Stimulated activated memory B cell treated with anti-CD40 and anti-IgM and Interleukin-4, amounts not matched to agents 10 μg/mL and 1 μg/mL and 100 μg/mL, for 72 hours (primary cell): Measurements from ENCODE around the gene DDAH1.

Experiments
- ATAC-seq: fragments of 150-1000 bp; cut with Tn5 transposase; 2 replicates; pipeline ENCODE4 v1.10.0; 2021
- H3K27ac Mint-ChIP-seq: one replicate; pipeline ENCODE4 v1.8.0; 2022; ENCODE audit warnings: mild to moderate bottlenecking, mixed read lengths
- H3K27me3 Mint-ChIP-seq: one replicate; pipeline ENCODE4 v1.8.0; 2022; ENCODE audit warnings: mixed read lengths
- H3K36me3 Mint-ChIP-seq: one replicate; pipeline ENCODE4 v1.8.0; 2022; ENCODE audit warnings: mixed read lengths
- H3K4me1 Mint-ChIP-seq: one replicate; pipeline ENCODE4 v1.8.0; 2022; ENCODE audit warnings: mixed read lengths
- H3K4me3 Mint-ChIP-seq: one replicate; pipeline ENCODE4 v1.8.0; 2022; ENCODE audit warnings: mild to moderate bottlenecking, moderate library complexity, mixed read lengths
- H3K9me3 Mint-ChIP-seq: one replicate; pipeline ENCODE4 v1.8.0; 2022; ENCODE audit warnings: mixed read lengths

The DDAH1 gene

GRCh38 chr1:85289207-85289847 lies 175.6 kb downstream of the DDAH1 start:
- H3K27me3 Mint-ChIP-seq: no peaks in the 10 kb centered on the region
- H3K36me3 Mint-ChIP-seq: peaks cover 7% of the 10 kb centered on the region
- peaks cover 34% of the 10 kb centered on the region for H3K4me1 Mint-ChIP-seq
- no peaks in the 10 kb centered on the region for H3K9me3 Mint-ChIP-seq
- peak overlapping the region; percentile 79 for H3K27ac Mint-ChIP-seq
- peak; percentile 37 for ATAC-seq
- peak overlapping the region; percentile 39 for H3K4me3 Mint-ChIP-seq

- H3K4me3 Mint-ChIP-seq: no peak overlapping the region
- H3K36me3 Mint-ChIP-seq: peaks cover 7% of the 10 kb centered on the region
- H3K9me3 Mint-ChIP-seq: no peaks in the 10 kb centered on the region
- no peaks in the 10 kb centered on the region for H3K27me3 Mint-ChIP-seq
- H3K27ac Mint-ChIP-seq: no peak overlapping the region
- ATAC-seq: no peak
- H3K4me1 Mint-ChIP-seq: peaks cover 10% of the 10 kb centered on the region
Measured at GRCh38 chr1:85284202-85284601, 180.8 kb downstream of the DDAH1 start.

- H3K9me3 Mint-ChIP-seq: no peaks in the 10 kb centered on the region
- no peak for ATAC-seq
- peaks cover 7% of the 10 kb centered on the region for H3K36me3 Mint-ChIP-seq
- H3K27ac Mint-ChIP-seq: no peak overlapping the region
- H3K4me3 Mint-ChIP-seq: no peak overlapping the region
- H3K27me3 Mint-ChIP-seq: no peaks in the 10 kb centered on the region
- peaks cover 15% of the 10 kb centered on the region for H3K4me1 Mint-ChIP-seq
Measured at GRCh38 chr1:85283475-85284199, 181.3 kb downstream of the DDAH1 start.

GRCh38 chr1:85282424-85282823 lies 182.5 kb downstream of the DDAH1 start:
- peaks cover 7% of the 10 kb centered on the region for H3K36me3 Mint-ChIP-seq
- no peak for ATAC-seq
- H3K9me3 Mint-ChIP-seq: no peaks in the 10 kb centered on the region
- peaks cover 17% of the 10 kb centered on the region for H3K4me1 Mint-ChIP-seq
- H3K27me3 Mint-ChIP-seq: no peaks in the 10 kb centered on the region
- no peak overlapping the region for H3K27ac Mint-ChIP-seq
- H3K4me3 Mint-ChIP-seq: no peak overlapping the region

- no peak overlapping the region for H3K4me3 Mint-ChIP-seq
- no peak overlapping the region for H3K27ac Mint-ChIP-seq
- H3K27me3 Mint-ChIP-seq: no peaks in the 10 kb centered on the region
- H3K9me3 Mint-ChIP-seq: no peaks in the 10 kb centered on the region
- H3K4me1 Mint-ChIP-seq: peaks cover 25% of the 10 kb centered on the region
- ATAC-seq: no peak
- H3K36me3 Mint-ChIP-seq: peaks cover 7% of the 10 kb centered on the region
Measured at GRCh38 chr1:85280636-85281035, 184.3 kb downstream of the DDAH1 start.

- Mint-ChIP-seq H3K27ac (peak overlapping the region; percentile 63), H3K9me3 (no peaks in the 10 kb centered on the region), H3K36me3 (peaks cover 1% of the 10 kb centered on the region), H3K4me3 (peak overlapping the region; percentile 44), H3K27me3 (no peaks in the 10 kb centered on the region), H3K4me1 (peaks cover 35% of the 10 kb centered on the region)
- no peak for ATAC-seq
Measured at GRCh38 chr1:85279458-85280080, 185.4 kb downstream of the DDAH1 start.

- H3K4me3 Mint-ChIP-seq: peak overlapping the region; percentile 44
Measured at GRCh38 chr1:85278853-85279314, 186.1 kb downstream of the DDAH1 start.

DNA sequence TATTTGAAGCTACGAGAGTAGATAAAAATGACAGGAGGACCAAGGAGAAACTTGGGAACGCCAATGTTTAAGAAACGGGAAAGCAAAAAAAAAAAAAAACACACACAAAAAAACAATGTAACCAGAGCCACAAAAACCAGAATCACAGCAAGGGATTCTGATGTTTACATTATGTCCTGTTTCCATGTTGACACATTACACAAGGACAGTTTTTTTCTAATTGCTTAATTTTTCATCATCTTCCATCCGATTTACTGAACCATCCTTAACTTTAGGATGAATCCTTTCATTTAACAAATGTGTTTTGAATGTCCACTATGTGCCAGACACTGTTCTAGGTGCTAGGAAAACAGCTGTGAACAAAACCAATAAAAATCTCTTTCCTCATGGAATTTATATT lies 187.2 kb downstream of the DDAH1 start:
- ATAC-seq: no peak
- no peaks in the 10 kb centered on the region for H3K9me3 Mint-ChIP-seq
- H3K36me3 Mint-ChIP-seq: peaks cover 13% of the 10 kb centered on the region
- peaks cover 52% of the 10 kb centered on the region for H3K4me1 Mint-ChIP-seq
- no peak overlapping the region for H3K27ac Mint-ChIP-seq
- no peaks in the 10 kb centered on the region for H3K27me3 Mint-ChIP-seq
- no peak overlapping the region for H3K4me3 Mint-ChIP-seq

More at GRCh38 chr1:85278853-85279314, 186.1 kb downstream of the DDAH1 start:
- Mint-ChIP-seq H3K27ac (peak overlapping the region; percentile 63), H3K36me3 (peaks cover 2% of the 10 kb centered on the region), H3K9me3 (no peaks in the 10 kb centered on the region), H3K4me1 (peaks cover 41% of the 10 kb centered on the region), H3K27me3 (no peaks in the 10 kb centered on the region)
- no peak for ATAC-seq

DNA sequence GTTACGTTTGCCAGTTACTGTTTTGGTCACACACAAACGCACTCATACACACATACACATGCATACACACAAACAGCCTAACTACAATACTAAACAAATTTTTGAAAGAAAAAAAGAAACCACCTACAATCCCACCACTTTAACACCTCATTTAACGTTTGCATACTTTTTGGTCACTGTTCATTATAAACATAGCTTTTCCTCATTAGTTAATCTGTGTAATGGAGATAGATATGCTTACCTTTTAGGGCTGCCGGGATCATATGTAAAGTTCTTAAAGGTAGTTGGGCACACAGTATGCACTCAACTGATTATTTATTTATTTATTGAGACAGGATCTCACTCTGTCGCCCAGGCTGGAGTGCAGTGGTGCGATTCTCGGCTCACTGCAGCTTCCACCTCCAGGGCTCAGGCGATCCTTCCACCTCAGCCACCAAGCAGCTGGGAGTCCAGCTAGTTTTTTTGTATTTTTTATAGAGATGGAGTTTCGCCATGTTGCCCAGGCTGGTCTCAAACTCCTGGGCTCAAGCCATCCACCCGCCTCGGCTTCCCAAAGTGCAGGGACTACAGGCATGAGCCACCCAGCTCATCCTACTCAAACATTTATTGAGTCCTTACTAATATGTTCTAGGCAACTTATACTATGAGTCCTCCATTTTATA lies 187.8 kb downstream of the DDAH1 start:
- ATAC-seq: no peak
- peaks cover 16% of the 10 kb centered on the region for H3K36me3 Mint-ChIP-seq

DNA sequence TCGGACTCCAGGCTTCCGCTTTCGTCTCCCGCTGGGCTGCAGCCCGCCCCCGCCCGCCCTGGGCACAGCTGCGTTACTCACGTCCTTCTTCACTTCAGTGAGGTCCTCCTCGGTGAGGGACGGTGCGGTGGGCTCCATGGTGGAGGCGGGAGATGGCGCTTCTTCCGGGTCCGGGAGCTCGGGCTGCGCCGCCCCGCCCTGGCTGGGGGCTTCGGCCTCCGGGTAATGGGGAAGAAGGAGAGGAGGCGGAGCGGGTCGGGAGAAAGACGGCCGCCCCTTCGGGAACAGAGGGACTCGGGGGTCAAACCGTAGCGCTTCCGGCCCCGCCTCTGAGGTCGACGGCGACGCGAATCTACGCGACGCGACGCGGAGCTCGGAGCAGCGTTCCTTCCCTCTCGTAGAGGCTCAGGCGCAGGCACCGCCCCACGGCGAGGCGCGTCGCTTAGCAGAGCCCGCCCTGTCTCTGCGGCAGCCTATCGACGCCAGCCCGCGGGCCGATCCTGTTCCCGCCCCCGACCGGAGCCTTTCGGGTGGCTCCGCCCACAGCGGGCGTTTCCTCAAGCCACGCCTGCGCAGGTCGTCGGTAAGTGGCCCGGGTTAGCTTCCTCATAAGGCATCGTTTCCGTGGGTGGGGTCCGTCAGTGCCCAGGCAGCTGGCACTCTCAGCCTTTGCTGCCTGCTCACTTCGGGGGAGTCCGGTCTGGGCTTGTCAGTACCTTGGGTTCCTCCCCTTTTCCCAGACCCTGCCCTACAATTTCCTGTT lies 188.6 kb downstream of the DDAH1 start, which contains the start of gene BCL10:
Gene BCL10 (minus strand): TSS at position 418 of the 763 bp plus-strand sequence. CDS start 280 bp downstream, at position 138.
- Mint-ChIP-seq H3K27ac (peak within 1 kb of the TSS; percentile 91), H3K4me1 (peaks cover 60% of the 10 kb centered on the region), H3K9me3 (no peaks in the 10 kb centered on the region), H3K27me3 (no peaks in the 10 kb centered on the region), H3K36me3 (peaks cover 21% of the 10 kb centered on the region), H3K4me3 (peak within 1 kb of the TSS; percentile 84)
- peak; percentile 99 for ATAC-seq

More for the DNA sequence above, 187.8 kb downstream of the DDAH1 start:
- Mint-ChIP-seq H3K27ac (peak overlapping the region; percentile 91), H3K4me3 (peak overlapping the region; percentile 84), H3K4me1 (peaks cover 56% of the 10 kb centered on the region), H3K9me3 (no peaks in the 10 kb centered on the region), H3K27me3 (no peaks in the 10 kb centered on the region)

- Mint-ChIP-seq H3K4me3 (peak overlapping the region; percentile 84), H3K27ac (peak overlapping the region; percentile 91), H3K27me3 (no peaks in the 10 kb centered on the region), H3K36me3 (peaks cover 27% of the 10 kb centered on the region), H3K9me3 (no peaks in the 10 kb centered on the region), H3K4me1 (peaks cover 66% of the 10 kb centered on the region)
- peak; percentile 29 for ATAC-seq
Measured at GRCh38 chr1:85275701-85276214, 189.2 kb downstream of the DDAH1 start.

DNA sequence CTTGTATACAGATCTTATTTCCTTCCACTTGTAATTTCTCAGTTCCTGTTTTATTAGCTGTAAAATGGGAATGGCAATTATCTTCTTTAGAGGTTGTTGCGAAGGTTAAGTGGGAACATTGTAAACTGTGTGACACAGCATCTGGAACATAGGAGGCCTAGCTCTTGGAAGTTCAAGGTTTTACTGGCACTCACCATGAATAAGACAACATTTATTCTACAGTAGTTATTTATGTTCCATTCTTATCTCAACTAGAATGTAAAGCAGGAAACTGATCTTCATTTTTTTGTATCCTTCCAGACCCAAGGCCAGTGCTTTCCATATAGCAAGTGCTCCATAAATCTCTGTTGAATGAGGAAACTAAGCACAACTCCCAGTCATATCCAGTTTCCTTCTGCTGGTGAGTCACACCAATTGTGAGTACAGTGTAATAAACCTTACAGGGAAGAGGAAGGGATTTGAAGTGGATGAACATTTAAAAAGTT lies 189.9 kb downstream of the DDAH1 start:
- peak overlapping the region; percentile 84 for H3K4me3 Mint-ChIP-seq
- peaks cover 31% of the 10 kb centered on the region for H3K36me3 Mint-ChIP-seq
- peaks cover 66% of the 10 kb centered on the region for H3K4me1 Mint-ChIP-seq
- no peaks in the 10 kb centered on the region for H3K9me3 Mint-ChIP-seq
- H3K27ac Mint-ChIP-seq: peak overlapping the region; percentile 91
- no peak for ATAC-seq
- H3K27me3 Mint-ChIP-seq: no peaks in the 10 kb centered on the region

DNA sequence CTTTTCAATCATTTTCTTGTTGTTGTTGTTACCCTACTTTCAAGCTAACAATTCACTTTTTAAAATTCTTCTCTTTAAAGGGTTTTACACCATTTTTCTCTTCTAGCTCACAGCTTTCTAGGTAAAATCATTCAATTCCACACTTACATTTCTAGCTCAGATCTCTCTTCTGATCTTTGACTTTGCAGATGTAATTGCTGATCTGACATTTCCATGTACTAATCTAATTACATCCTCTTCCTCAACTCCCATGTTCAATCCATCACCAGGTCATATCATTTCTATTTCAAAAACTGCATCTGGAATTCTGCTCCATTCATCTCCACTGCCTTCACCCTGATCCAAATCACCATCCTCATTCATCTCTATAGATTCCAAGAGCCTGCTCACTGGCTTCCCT lies 191.6 kb downstream of the DDAH1 start:
- peak overlapping the region; percentile 91 for H3K27ac Mint-ChIP-seq
- no peaks in the 10 kb centered on the region for H3K9me3 Mint-ChIP-seq
- ATAC-seq: no peak
- peaks cover 43% of the 10 kb centered on the region for H3K36me3 Mint-ChIP-seq
- H3K4me3 Mint-ChIP-seq: no peak overlapping the region
- no peaks in the 10 kb centered on the region for H3K27me3 Mint-ChIP-seq
- H3K4me1 Mint-ChIP-seq: peaks cover 62% of the 10 kb centered on the region
